ENCODE data around the gene CAMK2B.

The CAMK2B gene

DNA sequence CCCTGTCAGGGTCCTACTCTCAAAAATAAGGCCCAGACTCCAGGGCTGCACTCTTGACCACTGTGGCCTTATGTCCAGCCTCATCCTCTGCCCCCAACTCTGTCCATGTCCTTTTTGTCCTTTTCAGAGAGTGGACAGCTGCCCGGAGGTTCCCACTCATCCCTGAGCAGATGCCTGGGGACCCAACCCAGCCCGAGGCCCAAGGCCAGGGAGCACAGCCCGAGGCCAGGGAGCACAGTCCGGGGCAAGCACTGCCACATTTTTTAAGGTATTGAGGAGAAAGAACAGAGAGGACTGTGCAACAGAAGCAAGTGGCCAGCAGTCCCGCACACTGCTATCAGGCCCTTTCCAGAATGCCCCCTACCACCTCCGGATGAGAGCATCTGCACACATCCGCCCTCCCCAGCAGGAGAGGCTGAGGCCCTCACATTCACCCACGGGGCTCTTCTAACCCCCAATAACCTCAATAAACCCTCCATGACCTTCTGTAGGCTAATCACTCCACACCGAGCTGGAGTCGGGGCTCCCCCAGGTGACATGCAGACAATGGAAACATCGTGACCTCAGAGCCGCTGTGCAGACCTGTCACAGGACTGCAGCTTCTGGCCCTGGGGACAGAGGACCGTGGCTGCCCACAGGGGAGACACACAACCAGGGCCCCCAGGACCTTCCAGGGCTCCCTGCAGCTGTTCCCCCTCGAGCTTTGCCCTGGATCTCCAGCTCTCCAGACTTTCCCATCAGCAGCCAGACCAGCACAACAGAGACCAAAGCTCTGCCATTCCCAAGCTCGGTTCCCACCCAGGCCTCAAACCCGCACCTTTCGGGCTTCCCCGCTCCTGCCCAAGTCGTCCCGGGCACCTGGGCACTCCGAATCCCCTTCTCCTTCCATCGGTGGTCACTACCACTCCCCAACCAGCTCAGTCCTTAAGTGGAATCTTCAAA lies 51.4 kb downstream of the CAMK2B start:
- no peak for DNase-seq
- ChIA-PET CTCF (interaction anchor here (1.7 kb wide), 1 partner anchor 14 kb away, joined by 6 read pairs; no protein-coding TSS in a partner anchor), POLR2A (no interaction called here)
- H3K36me3 ChIP-seq (ENCODE audit: control insufficient read depth in 4 of 4, insufficient read depth in 4 of 4, low read length in 3 of 4), result no peaks in the 10 kb centered on the region
- no peak overlapping the region for H3K27ac ChIP-seq (ENCODE audit: insufficient read depth in 1 of 2, low read depth in 1 of 2, low read length in 2 of 2, poor library complexity in 1 of 2, severe bottlenecking in 2 of 2)
- H3K27me3 ChIP-seq (replicated peaks in 2 of 5; ENCODE audit: control insufficient read depth in 4 of 5, insufficient read depth in 5 of 5, low read length in 4 of 5), result peaks cover 0 to 9% (median 0%) of the 10 kb centered on the region in 5 experiments
- WGBS (ENCODE audit: insufficient coverage), result 98% methylated on average over 15 of the region's 22 CpGs
- no peak overlapping the region for H3K4me3 ChIP-seq (ENCODE audit: control insufficient read depth in 1 of 7, extremely low read depth in 1 of 7, insufficient read depth in 4 of 7, low read depth in 2 of 7, low read length in 6 of 7)
- no peaks in the 10 kb centered on the region for H3K9me3 ChIP-seq (ENCODE audit: control extremely low read depth in 1 of 5, control insufficient read depth in 4 of 5, insufficient read depth in 2 of 5, low read depth in 1 of 5, low read length in 4 of 5)
- H3K4me1 ChIP-seq (ENCODE audit: control extremely low read depth in 1 of 4, control insufficient read depth in 4 of 4, insufficient read depth in 4 of 4, low read length in 3 of 4), result no peaks in the 10 kb centered on the region

DNA sequence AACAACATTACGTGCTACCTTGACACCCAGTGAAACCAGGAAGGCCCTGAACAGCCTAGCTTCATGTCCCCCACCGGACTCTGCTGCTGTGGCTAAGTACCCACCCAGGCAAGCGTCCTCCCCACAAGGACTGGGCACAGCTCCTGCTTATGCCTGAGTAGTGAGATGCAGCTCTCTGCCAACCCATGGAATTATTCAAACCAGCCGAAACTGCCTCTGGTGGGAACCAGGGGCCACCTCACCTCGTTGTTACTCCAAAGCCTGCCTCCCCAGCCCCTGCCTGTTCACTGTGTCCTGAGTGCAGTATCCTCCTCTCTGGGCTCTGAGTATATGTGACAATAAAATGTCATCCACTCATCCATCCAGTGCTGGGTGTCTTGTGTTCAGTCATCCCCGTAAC lies 52.4 kb downstream of the CAMK2B start:
- DNase-seq, result no peak
- ChIA-PET POLR2A (no interaction called here), CTCF (interaction anchor here (1.7 kb wide), 1 partner anchor 13 kb away, joined by 6 read pairs; no protein-coding TSS in a partner anchor)
- Histone ChIP-seq H3K27me3 (replicated peaks in 2 of 5; ENCODE audit: control insufficient read depth in 4 of 5, insufficient read depth in 5 of 5, low read length in 4 of 5) (peaks cover 0 to 10% (median 0%) of the 10 kb centered on the region in 5 experiments), H3K4me1 (ENCODE audit: control extremely low read depth in 1 of 4, control insufficient read depth in 4 of 4, insufficient read depth in 4 of 4, low read length in 3 of 4) (no peaks in the 10 kb centered on the region), H3K27ac (ENCODE audit: insufficient read depth in 1 of 2, low read depth in 1 of 2, low read length in 2 of 2, poor library complexity in 1 of 2, severe bottlenecking in 2 of 2) (no peak overlapping the region), H3K36me3 (ENCODE audit: control insufficient read depth in 4 of 4, insufficient read depth in 4 of 4, low read length in 3 of 4) (no peaks in the 10 kb centered on the region), H3K4me3 (ENCODE audit: control insufficient read depth in 1 of 7, extremely low read depth in 1 of 7, insufficient read depth in 4 of 7, low read depth in 2 of 7, low read length in 6 of 7) (no peak overlapping the region), H3K9me3 (ENCODE audit: control extremely low read depth in 1 of 5, control insufficient read depth in 4 of 5, insufficient read depth in 2 of 5, low read depth in 1 of 5, low read length in 4 of 5) (no peaks in the 10 kb centered on the region)
- WGBS (ENCODE audit: insufficient coverage), result 96% methylated on average over 6 of the region's 6 CpGs

DNA sequence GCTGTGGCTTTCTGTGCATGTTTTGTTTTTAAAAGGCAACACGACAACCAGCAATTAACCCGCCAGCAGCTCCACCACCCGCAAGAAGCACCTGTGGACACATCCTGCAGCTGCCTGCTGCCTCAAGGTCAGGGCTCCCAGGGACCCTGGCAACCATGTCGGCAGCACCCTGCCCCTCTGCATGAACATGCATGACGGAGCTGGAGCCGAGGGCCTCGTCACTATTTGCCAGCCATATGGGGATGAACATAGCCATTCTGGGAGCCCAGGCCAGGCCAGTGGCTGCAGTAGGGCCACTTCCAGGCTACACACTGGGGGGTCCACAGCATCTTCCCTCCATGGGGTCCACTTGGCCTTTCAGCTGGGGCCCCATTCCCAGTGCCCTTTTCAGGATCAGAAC lies 52.9 kb downstream of the CAMK2B start:
- no peak for DNase-seq
- no peak overlapping the region for H3K27ac ChIP-seq (ENCODE audit: insufficient read depth in 1 of 2, low read depth in 1 of 2, low read length in 2 of 2, poor library complexity in 1 of 2, severe bottlenecking in 2 of 2)
- H3K27me3 ChIP-seq (replicated peaks in 2 of 5; ENCODE audit: control insufficient read depth in 4 of 5, insufficient read depth in 5 of 5, low read length in 4 of 5), result peaks cover 0 to 12% (median 0%) of the 10 kb centered on the region in 5 experiments
- WGBS (ENCODE audit: insufficient coverage), result 99% methylated on average over 7 of the region's 7 CpGs
- no peak overlapping the region for H3K4me3 ChIP-seq (ENCODE audit: control insufficient read depth in 1 of 7, extremely low read depth in 1 of 7, insufficient read depth in 4 of 7, low read depth in 2 of 7, low read length in 6 of 7)
- POLR2A ChIA-PET, result no interaction called here
- CTCF ChIA-PET, result interaction anchor here (1.7 kb wide), 1 partner anchor 13 kb away, joined by 6 read pairs; no protein-coding TSS in a partner anchor
- H3K36me3 ChIP-seq (ENCODE audit: control insufficient read depth in 4 of 4, insufficient read depth in 4 of 4, low read length in 3 of 4), result no peaks in the 10 kb centered on the region
- H3K4me1 ChIP-seq (ENCODE audit: control extremely low read depth in 1 of 4, control insufficient read depth in 4 of 4, insufficient read depth in 4 of 4, low read length in 3 of 4), result no peaks in the 10 kb centered on the region
- no peaks in the 10 kb centered on the region for H3K9me3 ChIP-seq (ENCODE audit: control extremely low read depth in 1 of 5, control insufficient read depth in 4 of 5, insufficient read depth in 2 of 5, low read depth in 1 of 5, low read length in 4 of 5)

DNA sequence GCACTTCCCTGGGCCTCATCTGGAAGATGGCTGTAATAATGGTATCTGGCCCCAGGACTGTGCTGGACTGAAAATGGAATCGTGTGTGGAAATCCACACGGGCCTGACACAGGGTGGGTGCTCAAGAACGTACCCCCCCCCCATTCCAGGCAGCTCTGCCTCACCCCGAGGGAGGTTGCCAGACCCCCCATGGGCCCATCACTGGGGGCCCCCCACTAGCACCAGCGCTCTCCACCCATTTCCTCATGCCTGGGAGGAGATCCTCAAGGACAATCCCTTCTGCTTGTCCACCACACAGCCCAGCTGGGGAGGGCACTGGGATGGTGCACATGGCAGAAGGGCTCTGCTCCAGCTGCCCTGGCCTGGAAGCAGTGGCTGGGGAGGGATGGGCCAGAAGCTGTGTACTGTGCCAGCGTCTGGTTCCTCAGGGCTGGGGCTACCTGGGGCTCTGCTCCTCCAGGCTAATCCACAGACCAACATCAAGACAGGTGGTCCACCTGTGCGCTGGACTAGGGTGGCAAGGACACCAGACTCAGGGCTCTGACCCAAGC lies 55.4 kb downstream of the CAMK2B start:
- H3K4me3 ChIP-seq (ENCODE audit: control insufficient read depth in 1 of 7, extremely low read depth in 1 of 7, insufficient read depth in 4 of 7, low read depth in 2 of 7, low read length in 6 of 7), result no peak overlapping the region
- POLR2A ChIA-PET, result no interaction called here
- CTCF ChIA-PET, result no interaction called here
- no peaks in the 10 kb centered on the region for H3K9me3 ChIP-seq (ENCODE audit: control extremely low read depth in 1 of 5, control insufficient read depth in 4 of 5, insufficient read depth in 2 of 5, low read depth in 1 of 5, low read length in 4 of 5)
- no peaks in the 10 kb centered on the region for H3K4me1 ChIP-seq (ENCODE audit: control extremely low read depth in 1 of 4, control insufficient read depth in 4 of 4, insufficient read depth in 4 of 4, low read length in 3 of 4)
- no peaks in the 10 kb centered on the region for H3K36me3 ChIP-seq (ENCODE audit: control insufficient read depth in 4 of 4, insufficient read depth in 4 of 4, low read length in 3 of 4)
- H3K27me3 ChIP-seq (replicated peaks in 2 of 5; ENCODE audit: control insufficient read depth in 4 of 5, insufficient read depth in 5 of 5, low read length in 4 of 5), result peaks cover 0 to 9% (median 0%) of the 10 kb centered on the region in 5 experiments
- H3K27ac ChIP-seq (ENCODE audit: insufficient read depth in 1 of 2, low read depth in 1 of 2, low read length in 2 of 2, poor library complexity in 1 of 2, severe bottlenecking in 2 of 2), result no peak overlapping the region
- 100% methylated on average over 3 of the region's 7 CpGs for WGBS (ENCODE audit: insufficient coverage)
- DNase-seq, result no peak

DNA sequence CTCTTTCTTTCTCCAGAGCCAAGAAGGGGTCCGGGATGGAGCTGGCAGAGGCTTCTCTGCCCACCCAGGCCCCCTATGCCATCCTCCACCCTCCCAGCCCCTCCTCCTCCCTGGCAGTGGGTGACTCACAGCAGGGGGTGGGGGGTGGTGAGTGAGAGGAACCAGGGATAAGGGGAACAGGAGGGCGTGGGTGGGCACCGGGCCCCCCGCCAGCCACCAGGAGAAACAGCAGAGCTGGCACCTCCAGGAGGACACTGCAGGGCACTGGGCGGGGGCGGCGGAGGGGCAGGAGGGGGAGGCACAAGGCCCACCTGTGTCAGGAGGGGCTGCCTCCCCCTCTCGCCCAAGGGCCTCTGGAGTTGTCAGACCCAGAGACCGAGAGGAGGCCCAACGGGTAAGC lies 56.0 kb downstream of the CAMK2B start:
- Histone ChIP-seq H3K36me3 (ENCODE audit: control insufficient read depth in 4 of 4, insufficient read depth in 4 of 4, low read length in 3 of 4) (no peaks in the 10 kb centered on the region), H3K27me3 (replicated peaks in 2 of 5; ENCODE audit: control insufficient read depth in 4 of 5, insufficient read depth in 5 of 5, low read length in 4 of 5) (peaks cover 0 to 5% (median 0%) of the 10 kb centered on the region in 5 experiments), H3K4me1 (ENCODE audit: control extremely low read depth in 1 of 4, control insufficient read depth in 4 of 4, insufficient read depth in 4 of 4, low read length in 3 of 4) (peaks cover 0 to 2% (median under 1%) of the 10 kb centered on the region in 4 experiments), H3K27ac (ENCODE audit: insufficient read depth in 1 of 2, low read depth in 1 of 2, low read length in 2 of 2, poor library complexity in 1 of 2, severe bottlenecking in 2 of 2) (no peak overlapping the region), H3K9me3 (ENCODE audit: control extremely low read depth in 1 of 5, control insufficient read depth in 4 of 5, insufficient read depth in 2 of 5, low read depth in 1 of 5, low read length in 4 of 5) (no peaks in the 10 kb centered on the region), H3K4me3 (ENCODE audit: control insufficient read depth in 1 of 7, extremely low read depth in 1 of 7, insufficient read depth in 4 of 7, low read depth in 2 of 7, low read length in 6 of 7) (no peak overlapping the region)
- no peak for DNase-seq
- WGBS (ENCODE audit: insufficient coverage), result 86% methylated on average over 7 of the region's 10 CpGs
- ChIA-PET POLR2A (no interaction called here), CTCF (interaction anchor here (1.3 to 1.4 kb wide), 2 partner anchors 11 to 31 kb away, joined by 3 to 5 read pairs; no protein-coding TSS in a partner anchor)

- Histone ChIP-seq H3K9me3 (ENCODE audit: control extremely low read depth in 1 of 5, control insufficient read depth in 4 of 5, insufficient read depth in 2 of 5, low read depth in 1 of 5, low read length in 4 of 5) (no peaks in the 10 kb centered on the region), H3K4me3 (ENCODE audit: control insufficient read depth in 1 of 7, extremely low read depth in 1 of 7, insufficient read depth in 4 of 7, low read depth in 2 of 7, low read length in 6 of 7) (no peak overlapping the region), H3K27ac (ENCODE audit: insufficient read depth in 1 of 2, low read depth in 1 of 2, low read length in 2 of 2, poor library complexity in 1 of 2, severe bottlenecking in 2 of 2) (no peak overlapping the region), H3K27me3 (replicated peaks in 2 of 5; ENCODE audit: control insufficient read depth in 4 of 5, insufficient read depth in 5 of 5, low read length in 4 of 5) (peaks cover 0 to 5% (median 0%) of the 10 kb centered on the region in 5 experiments), H3K4me1 (ENCODE audit: control extremely low read depth in 1 of 4, control insufficient read depth in 4 of 4, insufficient read depth in 4 of 4, low read length in 3 of 4) (peaks cover 0 to 10% (median 6%) of the 10 kb centered on the region in 4 experiments), H3K36me3 (ENCODE audit: control insufficient read depth in 4 of 4, insufficient read depth in 4 of 4, low read length in 3 of 4) (no peaks in the 10 kb centered on the region)
- DNase-seq, result no peak
- CTCF ChIA-PET, result interaction anchor here (1.3 to 1.4 kb wide), 2 partner anchors 10 to 30 kb away, joined by 3 to 5 read pairs; no protein-coding TSS in a partner anchor
- 92% methylated on average over 2 of the region's 5 CpGs for WGBS (ENCODE audit: insufficient coverage)
- POLR2A ChIA-PET, result no interaction called here
These were observed 56.7 kb downstream of the CAMK2B start for GRCh38 chr7:44268671-44269070.
